Progenitor cell of endocrine pancreas (in vitro differentiated cells): ENCODE results near the gene DEPDC1B. TPM values are rescaled to one million over a fixed set of nuclear protein-coding genes. Genes with fewer than 3 reads are reported as not detected.

Experiments
- DNase-seq: peaks from one replicate; pipeline ENCODE4 v3.0.0; 2021; ENCODE audit warnings: low spot score; ENCODE audit not compliant: unreplicated experiment
- H3K27ac Mint-ChIP-seq: 2 replicates; pipeline ENCODE4 v1.8.0; 2021; ENCODE audit warnings: mild to moderate bottlenecking, moderate library complexity, mixed read lengths
- H3K27me3 Mint-ChIP-seq: 2 replicates; pipeline ENCODE4 v1.8.0; 2021; ENCODE audit warnings: mixed read lengths
- H3K36me3 Mint-ChIP-seq: 2 replicates; pipeline ENCODE4 v1.8.0; 2022; ENCODE audit warnings: mixed read lengths; ENCODE audit not compliant: insufficient read depth
- H3K4me1 Mint-ChIP-seq: 2 replicates; pipeline ENCODE4 v1.8.0; 2021; ENCODE audit warnings: low read depth, mixed read lengths
- H3K4me3 Mint-ChIP-seq: 2 replicates; pipeline ENCODE4 v1.8.0; 2021; ENCODE audit warnings: low read depth, mild to moderate bottlenecking, moderate library complexity, mixed read lengths
- H3K9me3 Mint-ChIP-seq: 2 replicates; pipeline ENCODE4 v1.8.0; 2021; ENCODE audit warnings: low read depth, mixed read lengths
- CTCF ChIP-seq: fragments of 200-600 bp; sonication (generic); IDR thresholded peaks from one replicate; pipeline ENCODE4 v1.5.0; 2021; ENCODE audit warnings: antibody characterized with exemption, mild to moderate bottlenecking; ENCODE audit not compliant: unreplicated experiment
- total RNA-seq: library from RNA; stranded (reverse); gene quantifications from 2 replicates; pipeline ENCODE4 v1.2.1, GENCODE V29; 2021

Gene DEPDC1B
- total RNA-seq, 1 donor from 2014 or later: 37.0 TPM

GRCh38 chr5:60613826-60614225, 86.1 kb downstream of the DEPDC1B start:
- Mint-ChIP-seq H3K27ac (no peak overlapping the region), H3K36me3 (peaks cover 41% of the 10 kb centered on the region), H3K4me1 (no peaks in the 10 kb centered on the region), H3K27me3 (no peaks in the 10 kb centered on the region), H3K9me3 (peaks cover 19% of the 10 kb centered on the region), H3K4me3 (no peak overlapping the region)
- no peak for DNase-seq
- no peak for TF ChIP-seq CTCF

- Mint-ChIP-seq H3K27ac (no peak overlapping the region), H3K4me1 (peaks cover 4% of the 10 kb centered on the region), H3K9me3 (peaks cover 3% of the 10 kb centered on the region), H3K4me3 (no peak overlapping the region), H3K36me3 (peaks cover 20% of the 10 kb centered on the region), H3K27me3 (no peaks in the 10 kb centered on the region)
- no peak for DNase-seq
- no peak for TF ChIP-seq CTCF
These were observed 88.7 kb downstream of the DEPDC1B start for GRCh38 chr5:60611099-60611740.

GRCh38 chr5:60604771-60605170, 95.2 kb downstream of the DEPDC1B start:
- DNase-seq: no peak
- Mint-ChIP-seq H3K4me1 (peaks cover 4% of the 10 kb centered on the region), H3K9me3 (no peaks in the 10 kb centered on the region), H3K27me3 (no peaks in the 10 kb centered on the region), H3K4me3 (no peak overlapping the region), H3K36me3 (peaks cover 3% of the 10 kb centered on the region), H3K27ac (no peak overlapping the region)
- no peak for TF ChIP-seq CTCF

- H3K4me3 Mint-ChIP-seq: no peak overlapping the region
- no peak overlapping the region for H3K27ac Mint-ChIP-seq
- no peak for DNase-seq
- H3K36me3 Mint-ChIP-seq: peaks cover 3% of the 10 kb centered on the region
- H3K27me3 Mint-ChIP-seq: no peaks in the 10 kb centered on the region
- no peaks in the 10 kb centered on the region for H3K4me1 Mint-ChIP-seq
- no peaks in the 10 kb centered on the region for H3K9me3 Mint-ChIP-seq
- no peak for TF ChIP-seq CTCF
These were observed 101.5 kb downstream of the DEPDC1B start for GRCh38 chr5:60598424-60598823.

GRCh38 chr5:60597572-60598320, 102.2 kb downstream of the DEPDC1B start:
- peaks cover 3% of the 10 kb centered on the region for H3K36me3 Mint-ChIP-seq
- H3K27ac Mint-ChIP-seq: no peak overlapping the region
- H3K4me3 Mint-ChIP-seq: no peak overlapping the region
- no peaks in the 10 kb centered on the region for H3K4me1 Mint-ChIP-seq
- no peaks in the 10 kb centered on the region for H3K27me3 Mint-ChIP-seq
- DNase-seq: no peak
- H3K9me3 Mint-ChIP-seq: no peaks in the 10 kb centered on the region
- TF ChIP-seq CTCF: no peak
